ENCODE results near the gene KLHDC2.

- no peak for TF ChIP-seq CTCF (IDR thresholded peaks at IDR 0.05)
- no peak for TF ChIP-seq EP300 (IDR thresholded peaks at IDR 0.05)
These were observed 6.2 kb downstream of the KLHDC2 start for GRCh38 chr14:49774106-49774505.
